H9 (cell line): ENCODE results near the gene RHEBL1. TPM values are rescaled to one million over a fixed set of nuclear protein-coding genes. Genes with fewer than 3 reads are reported as not detected.
A peak's percentile ranks its signal among the peaks of the same experiment; 100 is the strongest.

ENCODE experiments used
- DNase-seq: peaks from one replicate; pipeline ENCODE4 v3.0.0-alpha.2; 2017
- H2AFZ ChIP-seq: one replicate; pipeline ENCODE4 v1.6.1; 2013; ENCODE audit warnings: mild to moderate bottlenecking, low read length, control low read depth, moderate library complexity
- H2AK5ac ChIP-seq: 2 replicates; pipeline ENCODE4 v1.6.1; 2013; ENCODE audit warnings: low read length, control low read depth, mixed read lengths; ENCODE audit not compliant: insufficient read length
- H2BK120ac ChIP-seq: one replicate; pipeline ENCODE4 v1.6.1; 2013; ENCODE audit warnings: low read depth, mild to moderate bottlenecking, low read length, control low read depth, inconsistent platforms; ENCODE audit not compliant: poor library complexity, severe bottlenecking
- H2BK12ac ChIP-seq: 2 replicates; pipeline ENCODE4 v1.6.1; 2013; ENCODE audit warnings: low read length, control low read depth, mixed read lengths, low read depth; ENCODE audit not compliant: insufficient read length
- H2BK15ac ChIP-seq: 2 replicates; pipeline ENCODE4 v1.6.1; 2013; ENCODE audit warnings: low read depth, low read length, control low read depth
- H2BK20ac ChIP-seq: one replicate; pipeline ENCODE4 v1.6.1; 2013; ENCODE audit warnings: low read depth, mild to moderate bottlenecking, low read length, control low read depth, inconsistent platforms; ENCODE audit not compliant: poor library complexity, severe bottlenecking
- H2BK5ac ChIP-seq: 2 replicates; pipeline ENCODE4 v1.6.1; 2013; ENCODE audit warnings: low read length, control low read depth, mixed read lengths; ENCODE audit not compliant: insufficient read length
- H3K14ac ChIP-seq: 2 replicates; pipeline ENCODE4 v1.6.1; 2013; ENCODE audit warnings: low read length, control low read depth; ENCODE audit not compliant: insufficient read depth
- H3K18ac ChIP-seq: 2 replicates; pipeline ENCODE4 v1.6.1; 2013; ENCODE audit warnings: low read depth, mild to moderate bottlenecking, mixed read lengths, low read length, control low read depth; ENCODE audit not compliant: insufficient read length
- H3K23ac ChIP-seq: 2 replicates; pipeline ENCODE4 v1.6.1; 2013; ENCODE audit warnings: low read length, control low read depth, mixed read lengths, low read depth; ENCODE audit not compliant: insufficient read length
- H3K23me2 ChIP-seq: 2 replicates; pipeline ENCODE4 v1.6.1; 2013; ENCODE audit warnings: low read depth, mild to moderate bottlenecking, mixed read lengths, low read length, control low read depth; ENCODE audit not compliant: insufficient read length, poor library complexity, severe bottlenecking
- H3K27ac ChIP-seq: 2 replicates; pipeline ENCODE4 v1.5.1; 2013; ENCODE audit warnings: low read length, control low read depth, mixed read lengths, low read depth; ENCODE audit not compliant: insufficient read length
- H3K27me3 ChIP-seq: 2 replicates; pipeline ENCODE4 v1.6.1; 2013; ENCODE audit warnings: low read length, control low read depth, inconsistent platforms; ENCODE audit not compliant: insufficient read depth
- H3K4ac ChIP-seq: 2 replicates; pipeline ENCODE4 v1.6.1; 2013; ENCODE audit warnings: low read depth, mild to moderate bottlenecking, control low read depth, inconsistent platforms, low read length, moderate library complexity
- H3K4me1 ChIP-seq: 2 replicates; pipeline ENCODE4 v1.6.1; 2013; ENCODE audit warnings: low read length, control low read depth, inconsistent platforms; ENCODE audit not compliant: insufficient read depth
- H3K4me2 ChIP-seq: 2 replicates; pipeline ENCODE4 v1.6.1; 2013; ENCODE audit warnings: low read length, control low read depth, mixed read lengths; ENCODE audit not compliant: insufficient read length, insufficient read depth
- H3K56ac ChIP-seq: 2 replicates; pipeline ENCODE4 v1.6.1; 2013; ENCODE audit warnings: low read depth, mild to moderate bottlenecking, mixed read lengths, low read length, control low read depth; ENCODE audit not compliant: insufficient read length
- H3K79me1 ChIP-seq: 2 replicates; pipeline ENCODE4 v1.6.1; 2013; ENCODE audit warnings: low read depth, mild to moderate bottlenecking, moderate library complexity, low read length, control low read depth, inconsistent platforms; ENCODE audit not compliant: insufficient read depth, poor library complexity, severe bottlenecking
- H3K79me2 ChIP-seq: 2 replicates; pipeline ENCODE4 v1.6.1; 2013; ENCODE audit warnings: low read length, control low read depth, inconsistent platforms; ENCODE audit not compliant: insufficient read depth
- H3K9ac ChIP-seq: 2 replicates; pipeline ENCODE4 v1.6.1; 2013; ENCODE audit warnings: low read length, control low read depth, mixed read lengths; ENCODE audit not compliant: insufficient read length; ENCODE audit errors: extremely low read depth
- H3K9me3 ChIP-seq: one replicate; pipeline ENCODE4 v1.6.1; 2013; ENCODE audit warnings: low read depth, low read length, inconsistent platforms; ENCODE audit not compliant: control insufficient read depth
- H3T11ph ChIP-seq: one replicate; pipeline ENCODE4 v1.6.1; 2013; ENCODE audit warnings: mild to moderate bottlenecking, low read length, control low read depth, inconsistent platforms
- H4K20me1 ChIP-seq: one replicate; pipeline ENCODE4 v1.6.1; 2013; ENCODE audit not compliant: control insufficient read depth, insufficient read length, insufficient read depth
- H4K5ac ChIP-seq: 2 replicates; pipeline ENCODE4 v1.6.1; 2013; ENCODE audit warnings: low read depth, mild to moderate bottlenecking, mixed read lengths, low read length, control low read depth; ENCODE audit not compliant: insufficient read length
- H4K8ac ChIP-seq: replicated peaks from 2 replicates; pipeline ENCODE4 v1.6.1; 2013; ENCODE audit warnings: low read length, control low read depth, mixed read lengths, low read depth; ENCODE audit not compliant: insufficient read length
- H4K91ac ChIP-seq: 2 replicates; pipeline ENCODE4 v1.6.1; 2013; ENCODE audit warnings: low read depth, mild to moderate bottlenecking, moderate library complexity, mixed read lengths, low read length, control low read depth; ENCODE audit not compliant: insufficient read length
- H3K27ac Mint-ChIP-seq, 3 experiments: 2 replicates in 2 of 3; 3 replicates in 1 of 3; pipeline ENCODE4 v1.8.0; 2020 to 2021; ENCODE audit warnings: mixed read lengths in 3 of 3, mild to moderate bottlenecking in 1 of 3, moderate library complexity in 1 of 3
- H3K27me3 Mint-ChIP-seq: 2 replicates; pipeline ENCODE4 v1.8.0; 2021; ENCODE audit warnings: low read depth, mild to moderate bottlenecking, moderate library complexity, mixed read lengths
- H3K36me3 Mint-ChIP-seq, 3 experiments: 2 replicates in 2 of 3; 3 replicates in 1 of 3; pipeline ENCODE4 v1.8.0; 2020 to 2021; ENCODE audit warnings: low read depth in 3 of 3, mixed read lengths in 3 of 3; ENCODE audit not compliant: insufficient read depth in 1 of 3
- H3K4me1 Mint-ChIP-seq, 2 experiments: 2 replicates each; pipeline ENCODE4 v1.8.0; 2020; ENCODE audit warnings: mixed read lengths in 2 of 2
- H3K4me3 Mint-ChIP-seq, 2 experiments: 2 replicates in 1 of 2; 3 replicates in 1 of 2; pipeline ENCODE4 v1.8.0; 2020 to 2021; ENCODE audit warnings: mild to moderate bottlenecking in 2 of 2, mixed read lengths in 2 of 2, moderate library complexity in 1 of 2
- H3K9me3 Mint-ChIP-seq, 2 experiments: 2 replicates in 1 of 2; 3 replicates in 1 of 2; pipeline ENCODE4 v1.8.0; 2020; ENCODE audit warnings: mild to moderate bottlenecking in 2 of 2, mixed read lengths in 2 of 2, moderate library complexity in 1 of 2
- CTCF ChIP-seq: fragments of 200-600 bp; sonication (generic); conservative IDR thresholded peaks from 3 replicates; pipeline ENCODE4 v1.8.0; 2021; ENCODE audit warnings: antibody characterized with exemption, mild to moderate bottlenecking
- WGBS: extraction: QIAGEN DNeasy Blood & Tissue Kit; methylation state at CpG from one replicate; pipeline ENCODE4 v1.1.7; 2013; ENCODE audit warnings: missing lambda C conversion rate, low lambda C conversion rate, mixed read lengths; ENCODE audit not compliant: insufficient read length; ENCODE audit errors: extremely low coverage; 5-methylcytosine and 5-hydroxymethylcytosine counted together
- total RNA-seq: library from RNA; stranded (reverse); gene quantifications from 2 replicates; pipeline ENCODE4 v1.2.1, GENCODE V29; 2021

The RHEBL1 gene
- total RNA-seq, 1 experiment from 2014 or later: 4.0 TPM

DNA sequence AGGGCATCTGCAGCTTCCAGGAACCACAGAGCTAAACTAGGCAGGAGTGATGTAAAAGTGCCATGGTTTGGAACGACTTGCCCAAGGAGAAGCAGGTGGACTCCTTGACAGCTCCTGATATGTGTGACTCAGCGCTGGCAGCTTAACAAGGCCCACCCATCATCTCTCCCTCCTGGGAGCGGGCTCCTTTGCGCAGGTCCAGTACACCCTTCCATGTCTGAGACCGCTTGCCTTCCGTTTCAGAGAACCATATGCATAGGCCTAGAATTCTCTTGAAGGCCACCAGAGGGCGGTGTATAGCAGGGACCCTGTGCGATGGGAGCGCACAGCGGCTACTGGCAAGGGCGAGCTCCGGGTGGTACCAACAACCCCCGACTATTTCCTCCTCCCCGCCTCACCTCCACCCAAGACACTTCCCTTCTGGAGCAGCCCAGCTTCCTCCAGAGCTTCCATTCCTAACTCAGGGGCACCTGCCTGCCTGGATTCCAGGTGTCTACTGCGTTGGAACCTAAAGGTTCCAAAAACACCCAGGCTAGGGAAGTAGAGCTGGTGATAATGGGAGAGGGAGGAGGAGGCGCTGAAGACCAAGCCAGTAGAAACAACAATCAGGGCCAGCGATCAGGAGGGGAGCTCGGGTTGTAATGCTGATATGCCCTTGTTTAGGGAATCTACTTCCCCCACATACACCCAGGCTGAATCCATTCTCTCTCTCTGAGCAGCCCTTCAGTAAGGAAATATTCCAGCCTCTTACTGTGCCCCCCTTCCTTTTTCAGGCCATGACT is 18.6 kb upstream of the RHEBL1 start:
- no CpG with 5 or more reads among the region's 18 CpGs for WGBS
- Histone ChIP-seq H3K14ac (no peak overlapping the region), H3K4me2 (peak overlapping the region; percentile 33), H3K79me1 (no peaks in the 10 kb centered on the region), H2BK120ac (no peak overlapping the region), H4K8ac (no peak overlapping the region), H4K5ac (no peak overlapping the region), H2BK15ac (no peak overlapping the region), H3K79me2 (no peaks in the 10 kb centered on the region), H2BK5ac (no peak overlapping the region), H2AK5ac (no peak overlapping the region), H3K56ac (no peak overlapping the region), H3T11ph (no peak overlapping the region), H3K23ac (no peak overlapping the region), H4K91ac (no peak overlapping the region), H3K18ac (no peak overlapping the region), H2AFZ (no peak overlapping the region), H3K27me3 (peaks cover 55% of the 10 kb centered on the region), H3K4me1 (no peaks in the 10 kb centered on the region), H2BK12ac (no peak overlapping the region), H3K27ac (no peak overlapping the region), H3K9me3 (no peaks in the 10 kb centered on the region), H3K4ac (no peak overlapping the region), H2BK20ac (no peak overlapping the region), H3K23me2 (peaks cover 12% of the 10 kb centered on the region), H4K20me1 (peaks cover 8% of the 10 kb centered on the region), H3K9ac (no peak overlapping the region)
- Mint-ChIP-seq H3K4me1 (peaks cover 23 to 45% of the 10 kb centered on the region in 2 experiments), H3K27ac (no peak overlapping the region), H3K9me3 (no peaks in the 10 kb centered on the region), H3K36me3 (peaks cover 0 to 2% (median 0%) of the 10 kb centered on the region in 3 experiments; a peak in 2 of 7 replicates), H3K27me3 (peaks cover 93% of the 10 kb centered on the region), H3K4me3 (peak overlapping the region in 1 of 2 experiments; percentile 62; a peak in 3 of 5 replicates)
- DNase-seq: peak; percentile 90
- peak; percentile 93 for TF ChIP-seq CTCF
